Naive B cell (primary cell): ENCODE results near the gene DCDC2. TPM values are rescaled to one million over a fixed set of nuclear protein-coding genes. Genes with fewer than 3 reads are reported as not detected.

ENCODE experiments used
- ATAC-seq, 2 donors: fragments of 150-1000 bp; cut with Tn5 transposase; 2 replicates each; pipeline ENCODE4 v1.10.0; 2021; ENCODE audit warnings: low read depth in 2 of 2, mild to moderate bottlenecking in 2 of 2, moderate library complexity in 2 of 2
- DNase-seq: peaks from one replicate; pipeline ENCODE4 v3.0.0; 2022
- H3K27ac Mint-ChIP-seq, 6 donors: one replicate each; pipeline ENCODE4 v1.8.0; 2020 to 2022; ENCODE audit warnings: mild to moderate bottlenecking in 6 of 6, mixed read lengths in 6 of 6, moderate library complexity in 5 of 6, inconsistent platforms in 2 of 6
- H3K27me3 Mint-ChIP-seq, 3 donors: one replicate each; pipeline ENCODE4 v1.8.0; 2021 to 2022; ENCODE audit warnings: mixed read lengths in 3 of 3, mild to moderate bottlenecking in 1 of 3
- H3K36me3 Mint-ChIP-seq, 2 donors: one replicate each; pipeline ENCODE4 v1.8.0; 2020 to 2022; ENCODE audit warnings: mixed read lengths in 2 of 2, inconsistent platforms in 1 of 2, mild to moderate bottlenecking in 1 of 2
- H3K4me1 Mint-ChIP-seq, 3 donors: one replicate each; pipeline ENCODE4 v1.8.0; 2020 to 2022; ENCODE audit warnings: mixed read lengths in 3 of 3, inconsistent platforms in 1 of 3, mild to moderate bottlenecking in 1 of 3, moderate library complexity in 1 of 3
- H3K4me3 Mint-ChIP-seq, 8 donors: one replicate each; pipeline ENCODE4 v1.8.0; 2020 to 2022; ENCODE audit warnings: mild to moderate bottlenecking in 8 of 8, mixed read lengths in 8 of 8, moderate library complexity in 8 of 8, inconsistent platforms in 2 of 8
- H3K9me3 Mint-ChIP-seq, 7 donors: one replicate each; pipeline ENCODE4 v1.8.0; 2020 to 2022; ENCODE audit warnings: mixed read lengths in 7 of 7, mild to moderate bottlenecking in 5 of 7, inconsistent platforms in 2 of 7, moderate library complexity in 1 of 7
- polyA plus RNA-seq, 6 donors: library from polyadenylated mRNA; unstranded; fragments of 300-500 nt; fragmentation: Illumina TruSeq; gene quantifications; one replicate each; pipeline ENCODE4 v1.2.3, GENCODE V29; 2021; ENCODE audit warnings: low read depth in 6 of 6

The DCDC2 gene
- polyA plus RNA-seq, 6 donors from 2014 or later, result not detected

DNA sequence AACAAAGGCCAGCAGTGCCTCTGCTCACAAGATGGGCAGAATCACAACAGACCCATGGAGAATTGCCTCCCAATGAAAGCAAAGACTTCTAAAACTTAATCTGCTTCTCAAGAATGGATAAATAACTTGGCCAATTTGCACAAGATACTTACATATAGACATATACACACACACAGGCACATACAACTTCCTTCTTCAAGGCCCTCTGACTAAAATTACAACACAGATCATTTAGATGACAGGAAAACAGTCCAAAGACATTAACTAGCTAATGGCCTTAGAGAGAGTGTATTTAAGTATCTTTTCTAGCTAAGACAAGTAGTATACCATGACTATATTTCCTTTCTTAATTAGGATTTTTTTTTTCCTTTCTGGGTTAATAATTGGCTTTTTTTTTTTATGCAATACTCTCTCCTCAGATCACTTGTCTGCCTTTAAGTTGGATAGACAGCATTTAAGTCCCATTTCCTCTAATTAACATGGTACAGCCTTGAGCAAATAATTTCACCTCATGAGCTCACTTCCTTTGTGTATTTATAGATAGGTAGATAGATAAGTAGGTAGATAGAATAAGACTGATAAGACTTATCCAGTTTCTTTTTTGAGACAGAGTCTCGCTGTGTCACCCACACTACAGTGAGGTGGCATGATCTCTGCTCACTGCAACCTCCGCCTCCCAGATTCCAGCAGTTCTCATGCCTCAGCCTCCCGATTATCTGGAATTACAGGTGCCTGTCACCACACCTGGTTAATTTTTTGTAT lies 161.8 kb downstream of the DCDC2 start:
- ATAC-seq (no peak), DNase-seq (no peak)
- Mint-ChIP-seq H3K9me3 (peaks cover 0 to 4% (median under 1%) of the 10 kb centered on the region in 7 donors), H3K36me3 (no peaks in the 10 kb centered on the region), H3K4me1 (no peaks in the 10 kb centered on the region), H3K27me3 (peaks cover 20 to 45% (median 28%) of the 10 kb centered on the region in 3 donors), H3K4me3 (no peak overlapping the region), H3K27ac (peak overlapping the region in 1 of 6 donors; percentile 7)

DNA sequence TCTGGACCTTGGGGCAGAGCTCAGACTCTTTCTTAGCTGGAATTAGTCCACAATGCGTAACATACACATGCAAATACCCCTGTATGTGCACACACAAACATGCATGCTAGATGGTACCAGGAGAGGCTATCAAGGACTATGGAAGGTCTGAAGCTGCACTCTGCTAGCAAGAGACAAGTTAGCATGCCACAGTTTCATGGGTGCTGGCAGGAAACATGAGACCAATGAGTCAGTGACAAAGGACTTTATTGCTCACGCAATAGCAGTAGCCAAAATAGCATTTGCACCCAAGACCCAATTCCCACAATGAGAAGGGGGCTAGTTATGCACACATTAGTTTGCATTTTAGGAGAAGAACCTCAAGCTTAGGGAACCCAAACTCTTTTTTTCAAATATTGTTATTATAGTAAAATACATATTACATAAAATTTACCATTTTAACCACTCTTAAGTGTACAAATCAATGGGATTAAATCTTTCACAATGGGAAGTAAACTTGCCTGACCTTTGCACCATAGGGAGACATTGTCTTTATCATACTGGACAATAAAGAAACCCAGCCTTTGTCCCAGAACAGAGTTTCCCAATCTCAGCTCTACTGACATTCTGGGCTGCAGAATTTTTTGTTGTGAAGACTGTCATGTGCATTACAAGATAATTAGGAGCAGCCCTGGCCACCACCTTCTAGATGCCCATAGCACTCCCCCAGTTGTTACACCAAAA lies 162.7 kb downstream of the DCDC2 start:
- ATAC-seq (no peak), DNase-seq (no peak)
- Mint-ChIP-seq H3K27ac (no peak overlapping the region), H3K4me3 (no peak overlapping the region), H3K9me3 (peaks cover 0 to 4% (median 0%) of the 10 kb centered on the region in 7 donors), H3K36me3 (no peaks in the 10 kb centered on the region), H3K27me3 (peaks cover 18 to 36% (median 28%) of the 10 kb centered on the region in 3 donors), H3K4me1 (no peaks in the 10 kb centered on the region)

DNA sequence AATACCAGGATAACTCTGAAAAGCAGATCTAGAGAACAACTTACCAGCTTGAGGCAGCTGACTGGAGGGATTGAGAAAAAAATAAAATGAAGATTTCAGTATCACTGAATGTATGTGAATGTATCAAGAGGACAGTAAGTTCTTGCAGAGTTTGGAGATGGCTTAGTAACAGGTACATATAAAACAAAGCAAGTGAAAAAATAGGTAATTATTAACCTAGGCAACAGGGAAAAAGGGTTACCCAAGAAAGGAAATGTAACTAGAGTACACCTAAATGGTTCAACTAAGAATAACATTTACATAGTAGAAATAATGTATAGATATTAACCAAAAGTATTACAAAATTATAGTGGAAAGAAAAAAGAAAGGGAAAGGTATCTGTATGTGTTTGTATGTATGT lies 164.5 kb downstream of the DCDC2 start:
- ATAC-seq, result no peak
- Mint-ChIP-seq H3K27me3 (peaks cover 24 to 39% (median 25%) of the 10 kb centered on the region in 3 donors), H3K9me3 (peaks cover 0 to 4% (median 0%) of the 10 kb centered on the region in 7 donors), H3K36me3 (no peaks in the 10 kb centered on the region), H3K27ac (peak overlapping the region in 1 of 6 donors; percentile 16), H3K4me3 (no peak overlapping the region), H3K4me1 (no peaks in the 10 kb centered on the region)
- no peak for DNase-seq

DNA sequence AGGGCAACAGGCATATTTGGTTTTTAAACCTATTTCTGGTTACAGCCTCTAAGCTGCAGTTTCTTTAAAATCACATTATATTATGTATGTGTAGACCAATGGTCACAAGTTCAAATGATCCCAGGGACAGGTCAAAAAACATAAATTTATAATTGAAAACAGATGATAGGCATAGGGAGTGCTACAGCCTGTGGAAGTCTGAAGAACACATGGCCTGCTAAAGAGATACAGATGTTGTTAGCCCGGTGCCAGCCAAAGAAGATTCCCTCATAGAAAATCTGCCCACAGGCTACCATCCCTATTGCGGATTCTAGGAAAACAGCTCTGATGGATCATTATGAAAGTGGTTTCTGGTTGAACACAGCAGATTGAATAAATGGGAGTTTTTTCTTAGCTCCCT lies 166.5 kb downstream of the DCDC2 start:
- no peak overlapping the region for H3K27ac Mint-ChIP-seq
- H3K9me3 Mint-ChIP-seq, result peaks cover 0 to 4% (median 0%) of the 10 kb centered on the region in 7 donors
- H3K4me3 Mint-ChIP-seq, result no peak overlapping the region
- peaks cover 21 to 44% (median 30%) of the 10 kb centered on the region in 3 donors for H3K27me3 Mint-ChIP-seq
- ATAC-seq (no peak), DNase-seq (no peak)
- H3K36me3 Mint-ChIP-seq, result no peaks in the 10 kb centered on the region
- H3K4me1 Mint-ChIP-seq, result no peaks in the 10 kb centered on the region

DNA sequence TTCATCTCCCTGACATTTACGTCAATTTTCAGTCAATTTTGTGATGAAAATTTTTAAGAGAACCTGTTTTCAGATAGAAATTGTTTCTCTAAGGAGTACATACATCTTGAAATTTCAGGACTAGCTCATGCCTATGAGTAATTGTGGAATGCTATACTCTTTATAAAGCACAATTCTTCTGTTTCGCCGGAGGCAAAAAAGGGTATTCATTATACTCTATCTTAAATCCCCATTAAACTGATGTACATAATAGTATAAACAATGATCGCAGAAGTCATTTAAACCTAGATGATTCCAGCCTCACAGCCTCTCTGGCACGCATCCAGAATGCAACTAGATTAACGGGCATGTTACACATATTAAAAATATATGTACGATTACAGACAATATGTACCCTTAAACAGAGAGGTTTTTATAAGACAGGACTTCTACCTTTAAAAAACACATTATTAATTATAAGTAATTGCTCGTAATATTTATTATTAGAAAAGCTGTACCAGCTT lies 169.2 kb downstream of the DCDC2 start:
- H3K27ac Mint-ChIP-seq, result no peak overlapping the region
- peaks cover 13 to 44% (median 30%) of the 10 kb centered on the region in 3 donors for H3K27me3 Mint-ChIP-seq
- H3K4me1 Mint-ChIP-seq, result no peaks in the 10 kb centered on the region
- no peaks in the 10 kb centered on the region for H3K36me3 Mint-ChIP-seq
- ATAC-seq (no peak), DNase-seq (no peak)
- no peak overlapping the region for H3K4me3 Mint-ChIP-seq
- H3K9me3 Mint-ChIP-seq, result peaks cover 0 to 4% (median 0%) of the 10 kb centered on the region in 7 donors

DNA sequence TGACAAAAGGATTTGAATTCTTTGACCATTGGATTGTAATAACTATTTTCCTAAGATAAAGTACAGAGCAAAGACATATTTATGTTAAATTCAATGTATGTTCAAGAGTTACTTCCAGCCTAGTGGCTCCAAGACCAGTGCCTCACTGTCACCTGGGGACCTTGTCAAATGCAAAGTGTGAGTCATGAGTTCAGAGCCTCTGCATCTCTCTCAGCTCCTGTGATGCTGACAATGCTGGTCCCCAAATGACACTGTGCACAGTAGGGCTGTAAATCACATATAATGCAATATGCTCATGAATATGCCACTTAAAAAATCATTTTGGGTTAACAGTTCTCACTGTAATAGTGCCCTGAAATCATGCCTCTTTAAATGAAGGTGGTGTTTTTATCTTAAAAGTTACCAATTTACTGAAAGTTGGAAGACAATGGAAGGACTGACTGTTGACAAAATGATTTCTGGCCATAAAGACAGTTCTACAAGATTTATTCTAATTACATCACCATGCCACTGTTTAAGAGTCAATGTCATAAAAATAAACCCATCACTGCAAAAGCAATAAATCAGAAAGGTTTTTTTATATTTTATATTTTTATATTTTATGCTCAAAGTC lies 169.8 kb downstream of the DCDC2 start:
- H3K9me3 Mint-ChIP-seq, result peaks cover 0 to 7% (median 1%) of the 10 kb centered on the region in 7 donors
- H3K4me1 Mint-ChIP-seq, result no peaks in the 10 kb centered on the region
- ATAC-seq (no peak), DNase-seq (no peak)
- no peak overlapping the region for H3K4me3 Mint-ChIP-seq
- no peak overlapping the region for H3K27ac Mint-ChIP-seq
- H3K27me3 Mint-ChIP-seq, result peaks cover 13 to 40% (median 30%) of the 10 kb centered on the region in 3 donors
- H3K36me3 Mint-ChIP-seq, result no peaks in the 10 kb centered on the region

DNA sequence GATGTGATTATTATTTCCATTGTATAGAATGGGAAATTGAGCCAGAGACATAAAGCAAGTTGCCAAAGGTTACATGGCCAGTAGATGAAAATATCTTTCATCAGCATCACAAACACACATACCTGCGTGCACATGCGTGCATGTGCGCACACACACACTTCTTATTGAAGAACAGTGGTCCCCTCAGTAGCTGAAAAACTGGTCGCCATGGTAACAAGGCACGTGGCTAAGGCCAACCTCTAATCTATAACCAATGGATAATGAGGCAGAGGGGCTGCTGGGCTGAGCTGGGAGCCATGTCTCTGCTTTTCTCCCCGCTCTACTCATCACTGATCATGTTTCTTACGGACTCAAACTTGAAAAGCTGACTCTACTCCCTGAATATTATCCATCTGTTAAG lies 171.5 kb downstream of the DCDC2 start:
- Mint-ChIP-seq H3K4me1 (no peaks in the 10 kb centered on the region), H3K4me3 (no peak overlapping the region), H3K9me3 (peaks cover under 1 to 11% (median 6%) of the 10 kb centered on the region in 7 donors), H3K27ac (no peak overlapping the region), H3K36me3 (no peaks in the 10 kb centered on the region), H3K27me3 (peaks cover 7 to 25% (median 19%) of the 10 kb centered on the region in 3 donors)
- DNase-seq (no peak), ATAC-seq (no peak)

DNA sequence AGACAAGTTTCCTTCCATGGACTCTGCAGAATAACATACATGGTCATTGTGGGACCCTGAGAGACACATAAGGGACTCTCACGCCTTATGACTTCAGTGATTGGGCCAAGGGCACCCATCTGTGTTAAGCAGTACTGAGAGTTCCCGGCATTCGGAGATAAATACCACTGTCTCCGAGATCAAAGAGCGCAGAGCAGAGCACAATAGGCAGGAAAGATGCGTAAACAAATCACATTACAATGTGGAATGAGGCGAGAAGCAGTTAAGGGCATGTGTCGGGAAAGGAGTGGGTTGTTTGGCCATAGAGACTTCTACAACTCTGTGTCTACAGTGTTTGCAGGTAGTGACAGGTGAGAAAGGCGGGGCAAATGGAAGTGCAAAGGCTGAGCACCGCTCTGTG lies 174.3 kb downstream of the DCDC2 start:
- Mint-ChIP-seq H3K36me3 (no peaks in the 10 kb centered on the region), H3K27ac (no peak overlapping the region), H3K27me3 (peaks cover 4 to 12% (median 11%) of the 10 kb centered on the region in 3 donors), H3K9me3 (peaks cover 3 to 14% (median 7%) of the 10 kb centered on the region in 7 donors), H3K4me1 (no peaks in the 10 kb centered on the region), H3K4me3 (no peak overlapping the region)
- DNase-seq (no peak), ATAC-seq (no peak)

DNA sequence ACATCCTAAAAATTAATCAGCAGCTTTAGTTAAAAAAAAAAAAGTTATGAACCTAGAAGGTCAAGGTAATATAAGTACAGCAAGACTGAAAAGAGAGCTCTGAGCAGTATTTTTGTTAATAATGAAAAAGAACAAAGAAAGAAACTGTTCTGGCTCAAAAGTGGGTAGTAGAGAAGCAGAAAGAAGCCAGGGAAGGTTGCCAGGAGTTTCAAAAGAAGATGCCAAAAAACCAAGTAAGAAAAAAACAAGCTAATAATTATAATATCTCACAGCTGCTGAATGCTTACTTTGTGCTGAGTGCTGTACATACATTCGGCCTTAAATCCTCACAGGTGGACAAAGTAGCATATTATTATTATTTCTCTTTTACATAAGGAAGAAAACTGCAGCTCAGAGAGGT lies 200.0 kb downstream of the DCDC2 start:
- no peak overlapping the region for H3K4me3 Mint-ChIP-seq
- ATAC-seq, result no peak
- H3K36me3 Mint-ChIP-seq, result no peaks in the 10 kb centered on the region
- peaks cover 0 to 9% (median 0%) of the 10 kb centered on the region in 3 donors for H3K27me3 Mint-ChIP-seq
- H3K9me3 Mint-ChIP-seq, result peaks cover 0 to 3% (median 2%) of the 10 kb centered on the region in 7 donors
- DNase-seq, result no peak
- no peak overlapping the region for H3K27ac Mint-ChIP-seq
- H3K4me1 Mint-ChIP-seq, result no peaks in the 10 kb centered on the region

- Mint-ChIP-seq H3K9me3 (peaks cover 0 to 19% (median 9%) of the 10 kb centered on the region in 7 donors), H3K4me1 (no peaks in the 10 kb centered on the region), H3K36me3 (no peaks in the 10 kb centered on the region), H3K27me3 (peaks cover 0 to 13% (median 6%) of the 10 kb centered on the region in 3 donors), H3K4me3 (no peak overlapping the region), H3K27ac (no peak overlapping the region)
- ATAC-seq, result no peak
- no peak for DNase-seq
Measured at GRCh38 chr6:24154121-24154520, 203.7 kb downstream of the DCDC2 start.

DNA sequence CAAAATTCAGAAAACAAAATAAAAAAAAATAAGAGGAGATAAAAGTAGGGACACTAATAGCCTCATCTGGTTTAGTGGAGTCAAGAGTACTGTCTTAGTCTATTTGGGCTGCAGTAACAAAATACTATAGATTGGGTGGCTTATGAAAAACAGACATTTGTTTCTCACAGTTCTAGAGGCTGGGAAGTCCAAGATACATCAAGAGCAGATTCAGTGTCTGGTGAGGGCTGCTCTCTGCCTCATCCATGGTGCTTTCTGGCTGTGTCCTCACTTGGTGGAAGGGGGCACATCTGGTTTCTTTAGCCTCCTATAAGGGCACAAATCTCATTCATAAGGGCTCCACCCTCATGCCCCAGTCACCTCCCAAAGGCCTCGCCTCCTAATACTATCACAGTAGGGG lies 205.8 kb downstream of the DCDC2 start:
- Mint-ChIP-seq H3K9me3 (peaks cover 0 to 19% (median 9%) of the 10 kb centered on the region in 7 donors), H3K27me3 (peaks cover 0 to 16% (median 13%) of the 10 kb centered on the region in 3 donors), H3K27ac (no peak overlapping the region), H3K4me3 (no peak overlapping the region), H3K36me3 (no peaks in the 10 kb centered on the region), H3K4me1 (no peaks in the 10 kb centered on the region)
- no peak for DNase-seq
- no peak for ATAC-seq

- peaks cover 0 to 13% (median 12%) of the 10 kb centered on the region in 3 donors for H3K27me3 Mint-ChIP-seq
- H3K9me3 Mint-ChIP-seq, result peaks cover 0 to 19% (median 9%) of the 10 kb centered on the region in 7 donors
- ATAC-seq (no peak), DNase-seq (no peak)
- H3K4me3 Mint-ChIP-seq, result no peak overlapping the region
- no peaks in the 10 kb centered on the region for H3K4me1 Mint-ChIP-seq
- H3K27ac Mint-ChIP-seq, result no peak overlapping the region
- no peaks in the 10 kb centered on the region for H3K36me3 Mint-ChIP-seq
Measured at GRCh38 chr6:24149836-24150235, 208.0 kb downstream of the DCDC2 start.

- Mint-ChIP-seq H3K27me3 (peaks cover 0 to 13% (median 12%) of the 10 kb centered on the region in 3 donors), H3K27ac (no peak overlapping the region), H3K36me3 (no peaks in the 10 kb centered on the region), H3K4me1 (no peaks in the 10 kb centered on the region), H3K4me3 (no peak overlapping the region), H3K9me3 (peaks cover 0 to 19% (median 9%) of the 10 kb centered on the region in 7 donors)
- DNase-seq, result no peak
- ATAC-seq, result no peak
Measured at GRCh38 chr6:24149296-24149695, 208.6 kb downstream of the DCDC2 start.
